ENCODE results near the gene SCAI.
"Not testable (repeated sequence)": the region's sequence is repeated elsewhere in the genome, so short reads cannot be mapped to it uniquely, and the experiment has no call there.

The SCAI gene

GRCh38 chr9:125150349-125151245, 7.3 kb upstream of the SCAI start:
- DNase-seq (ENCODE audit: low spot score) = no peak

- no peak for DNase-seq (ENCODE audit: low spot score)
Observed at GRCh38 chr9:125147401-125147951, 4.1 kb upstream of the SCAI start.

- no peak for DNase-seq (ENCODE audit: low spot score)
Observed at GRCh38 chr9:125146247-125146646, 2.9 kb upstream of the SCAI start.

GRCh38 chr9:125145425-125145824, 2.1 kb upstream of the SCAI start:
- DNase-seq (ENCODE audit: low spot score) = no peak

GRCh38 chr9:125142560-125143376, 560 bp downstream of the SCAI start:
- no peak for DNase-seq (ENCODE audit: low spot score)

GRCh38 chr9:125141751-125142150, 1.6 kb downstream of the SCAI start:
- DNase-seq (ENCODE audit: low spot score) = no peak

- no peak for DNase-seq (ENCODE audit: low spot score)
Observed at GRCh38 chr9:125141251-125141650, 2.1 kb downstream of the SCAI start.

- no peak for DNase-seq (ENCODE audit: low spot score)
Observed at GRCh38 chr9:125140576-125140975, 2.8 kb downstream of the SCAI start.

GRCh38 chr9:125137200-125137599, 6.1 kb downstream of the SCAI start:
- DNase-seq (ENCODE audit: low spot score) = no peak

- DNase-seq (ENCODE audit: low spot score) = no peak
Observed at GRCh38 chr9:125134976-125135375, 8.4 kb downstream of the SCAI start.

- DNase-seq (ENCODE audit: low spot score) = no peak
Observed at GRCh38 chr9:125133403-125134329, 9.7 kb downstream of the SCAI start.

- no peak for DNase-seq (ENCODE audit: low spot score)
Observed at GRCh38 chr9:125131778-125132177, 11.6 kb downstream of the SCAI start.

GRCh38 chr9:125126019-125126746, 17.1 kb downstream of the SCAI start:
- DNase-seq (ENCODE audit: low spot score) = peak; percentile 79

- no peak for DNase-seq (ENCODE audit: low spot score)
Observed at GRCh38 chr9:125125523-125125922, 17.8 kb downstream of the SCAI start.

GRCh38 chr9:125121146-125121545, 22.2 kb downstream of the SCAI start:
- no peak for DNase-seq (ENCODE audit: low spot score)

GRCh38 chr9:125119643-125120286, 23.6 kb downstream of the SCAI start:
- no peak for DNase-seq (ENCODE audit: low spot score)

- DNase-seq (ENCODE audit: low spot score) = not testable (repeated sequence)
Observed at GRCh38 chr9:125118696-125119095, 24.6 kb downstream of the SCAI start.

- DNase-seq (ENCODE audit: low spot score) = not testable (repeated sequence)
Observed at GRCh38 chr9:125114503-125114902, 28.8 kb downstream of the SCAI start.

GRCh38 chr9:125110464-125110863, 32.9 kb downstream of the SCAI start:
- no peak for DNase-seq (ENCODE audit: low spot score)

GRCh38 chr9:125108541-125108940, 34.8 kb downstream of the SCAI start:
- DNase-seq (ENCODE audit: low spot score) = not testable (repeated sequence)
